Liver (tissue), 3 donors: ENCODE results near the gene C19orf47.

Experiments
- CTCF ChIP-seq: fragments of 150-350 bp; IDR thresholded peaks from 2 replicates; pipeline ENCODE4 v1.5.1; 2017; ENCODE audit warnings: improper control_type of control experiment, low read depth, low read length; ENCODE audit not compliant: missing input control
- EGR1 ChIP-seq, 2 donors: IDR thresholded peaks; 2 replicates each; pipeline ENCODE4 v1.6.1; 2016 to 2018; ENCODE audit warnings: antibody characterized with exemption in 2 of 2, low read depth in 2 of 2
- RAD21 ChIP-seq, 2 donors: IDR thresholded peaks; 2 replicates each; pipeline ENCODE4 v1.6.1; 2016; ENCODE audit warnings: antibody characterized with exemption in 2 of 2, mild to moderate bottlenecking in 2 of 2
- TF ChIP-seq, protein P1 (sequence below): IDR thresholded peaks from 2 replicates; pipeline ENCODE4 v1.6.1; 2016; ENCODE audit warnings: antibody characterized with exemption
- donor health status: healthy.
- donor health status: healthy.

GRCh38 chr19:40331052-40331451, 17.1 kb downstream of the C19orf47 start:
- TF ChIP-seq CTCF (no peak), RAD21 (IDR thresholded peaks at IDR 0.05) (no peak), EGR1 (IDR thresholded peaks at IDR 0.05; ENCODE audit: low read depth in 2 of 2) (no peak)
- TF ChIP-seq, protein P1, sequence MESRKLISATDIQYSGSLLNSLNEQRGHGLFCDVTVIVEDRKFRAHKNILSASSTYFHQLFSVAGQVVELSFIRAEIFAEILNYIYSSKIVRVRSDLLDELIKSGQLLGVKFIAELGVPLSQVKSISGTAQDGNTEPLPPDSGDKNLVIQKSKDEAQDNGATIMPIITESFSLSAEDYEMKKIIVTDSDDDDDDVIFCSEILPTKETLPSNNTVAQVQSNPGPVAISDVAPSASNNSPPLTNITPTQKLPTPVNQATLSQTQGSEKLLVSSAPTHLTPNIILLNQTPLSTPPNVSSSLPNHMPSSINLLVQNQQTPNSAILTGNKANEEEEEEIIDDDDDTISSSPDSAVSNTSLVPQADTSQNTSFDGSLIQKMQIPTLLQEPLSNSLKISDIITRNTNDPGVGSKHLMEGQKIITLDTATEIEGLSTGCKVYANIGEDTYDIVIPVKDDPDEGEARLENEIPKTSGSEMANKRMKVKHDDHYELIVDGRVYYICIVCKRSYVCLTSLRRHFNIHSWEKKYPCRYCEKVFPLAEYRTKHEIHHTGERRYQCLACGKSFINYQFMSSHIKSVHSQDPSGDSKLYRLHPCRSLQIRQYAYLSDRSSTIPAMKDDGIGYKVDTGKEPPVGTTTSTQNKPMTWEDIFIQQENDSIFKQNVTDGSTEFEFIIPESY, result no peak
